NT2/D1 (cell line): ENCODE results near the gene SRPK2.

Experiments
- SUZ12 ChIP-seq: IDR thresholded peaks from 2 replicates; pipeline ENCODE4 v1.6.1; 2011; ENCODE audit not compliant: insufficient read length, insufficient read depth; ENCODE audit errors: extremely low read depth
- YY1 ChIP-seq: IDR thresholded peaks from 2 replicates; pipeline ENCODE4 v1.6.1; 2011; ENCODE audit not compliant: insufficient read length, insufficient read depth
- ZNF274 ChIP-seq: IDR thresholded peaks from 2 replicates; pipeline ENCODE4 v1.6.1; 2011; ENCODE audit warnings: mild to moderate bottlenecking, low read depth, low read length

GRCh38 chr7:105426606-105427146 lies 38.0 kb upstream of the SRPK2 start:
- TF ChIP-seq SUZ12, result no peak
- no peak for TF ChIP-seq ZNF274
- TF ChIP-seq YY1, result no peak
